ENCODE measurements around the gene ECI2. TPM values are rescaled to one million over a fixed set of nuclear protein-coding genes. Genes with fewer than 3 reads are reported as not detected.

Gene ECI2
- total RNA-seq, 4 donors from 2014 or later, result 44.9 to 76.2 (median 49.6) TPM

DNA sequence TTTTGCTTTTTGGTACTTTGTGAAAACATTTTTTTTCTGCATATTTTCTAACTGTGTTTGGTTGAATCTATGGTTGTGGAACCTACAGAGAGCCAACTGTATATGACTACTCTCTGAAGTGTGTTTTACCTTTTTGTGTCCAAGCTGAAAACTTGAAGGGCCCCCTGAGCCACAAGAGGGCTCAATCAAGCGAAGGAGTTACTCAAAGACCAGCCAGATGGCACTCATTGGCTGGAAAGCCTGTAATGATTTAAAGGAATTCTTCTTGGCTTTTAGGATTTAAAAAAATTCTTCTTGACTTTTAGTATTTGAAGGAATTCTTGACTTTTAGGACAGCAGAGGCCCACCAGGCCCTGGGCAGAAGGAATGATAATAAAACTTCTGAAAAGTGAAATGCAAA, 27.0 kb upstream of the ECI2 start:
- 69 to 72% methylated on average over 1 of the region's 1 CpG for WGBS, 2 donors
- H3K9me3 ChIP-seq, result no peaks in the 10 kb centered on the region
- no peak for TF ChIP-seq POLR2A (IDR thresholded peaks at IDR 0.05)
- TF ChIP-seq, protein P1, sequence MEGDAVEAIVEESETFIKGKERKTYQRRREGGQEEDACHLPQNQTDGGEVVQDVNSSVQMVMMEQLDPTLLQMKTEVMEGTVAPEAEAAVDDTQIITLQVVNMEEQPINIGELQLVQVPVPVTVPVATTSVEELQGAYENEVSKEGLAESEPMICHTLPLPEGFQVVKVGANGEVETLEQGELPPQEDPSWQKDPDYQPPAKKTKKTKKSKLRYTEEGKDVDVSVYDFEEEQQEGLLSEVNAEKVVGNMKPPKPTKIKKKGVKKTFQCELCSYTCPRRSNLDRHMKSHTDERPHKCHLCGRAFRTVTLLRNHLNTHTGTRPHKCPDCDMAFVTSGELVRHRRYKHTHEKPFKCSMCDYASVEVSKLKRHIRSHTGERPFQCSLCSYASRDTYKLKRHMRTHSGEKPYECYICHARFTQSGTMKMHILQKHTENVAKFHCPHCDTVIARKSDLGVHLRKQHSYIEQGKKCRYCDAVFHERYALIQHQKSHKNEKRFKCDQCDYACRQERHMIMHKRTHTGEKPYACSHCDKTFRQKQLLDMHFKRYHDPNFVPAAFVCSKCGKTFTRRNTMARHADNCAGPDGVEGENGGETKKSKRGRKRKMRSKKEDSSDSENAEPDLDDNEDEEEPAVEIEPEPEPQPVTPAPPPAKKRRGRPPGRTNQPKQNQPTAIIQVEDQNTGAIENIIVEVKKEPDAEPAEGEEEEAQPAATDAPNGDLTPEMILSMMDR (IDR thresholded peaks at IDR 0.05), result no peak
- TF ChIP-seq EP300 (IDR thresholded peaks at IDR 0.05), result no peak
- no peaks in the 10 kb centered on the region for H3K36me3 ChIP-seq
- no peak overlapping the region for H3K27ac ChIP-seq
- no peaks in the 10 kb centered on the region for H3K4me1 ChIP-seq
- DNase-seq (ENCODE audit: low spot score in 2 of 2), result no peak
- H3K27me3 ChIP-seq, result peaks cover 0 to 5% of the 10 kb centered on the region in 2 donors
- no peak overlapping the region for H3K4me3 ChIP-seq

DNA sequence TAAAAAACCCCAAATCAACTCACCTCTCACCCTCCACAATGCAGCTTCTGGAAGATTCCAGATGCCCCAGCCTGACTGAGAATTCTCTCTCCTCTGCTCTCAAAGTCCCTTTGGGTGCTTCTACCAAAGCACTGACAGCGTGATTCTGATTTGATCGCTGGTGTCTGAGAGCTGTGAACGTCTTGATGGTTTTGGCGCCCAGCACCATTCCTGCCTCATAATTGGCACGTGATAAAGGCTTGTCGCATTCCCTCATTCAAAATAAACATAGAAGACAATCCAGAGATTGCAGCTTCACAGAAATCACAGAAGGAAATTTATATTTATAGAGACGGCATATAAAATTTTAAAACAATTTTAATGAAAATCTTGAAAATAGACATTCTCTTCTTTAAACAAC, 24.1 kb upstream of the ECI2 start:
- Histone ChIP-seq H3K4me1 (peaks cover 0 to 4% (median 0%) of the 10 kb centered on the region in 4 donors), H3K27me3 (peaks cover 0 to 5% of the 10 kb centered on the region in 2 donors), H3K36me3 (no peaks in the 10 kb centered on the region), H3K27ac (no peak overlapping the region), H3K9me3 (no peaks in the 10 kb centered on the region), H3K4me3 (no peak overlapping the region)
- WGBS, 2 donors, result 79 to 85% methylated on average over 7 of the region's 7 CpGs
- DNase-seq (ENCODE audit: low spot score in 2 of 2), result no peak
- TF ChIP-seq, protein P1 (IDR thresholded peaks at IDR 0.05), result no peak
- TF ChIP-seq POLR2A (IDR thresholded peaks at IDR 0.05), result no peak
- TF ChIP-seq EP300 (IDR thresholded peaks at IDR 0.05), result no peak

DNA sequence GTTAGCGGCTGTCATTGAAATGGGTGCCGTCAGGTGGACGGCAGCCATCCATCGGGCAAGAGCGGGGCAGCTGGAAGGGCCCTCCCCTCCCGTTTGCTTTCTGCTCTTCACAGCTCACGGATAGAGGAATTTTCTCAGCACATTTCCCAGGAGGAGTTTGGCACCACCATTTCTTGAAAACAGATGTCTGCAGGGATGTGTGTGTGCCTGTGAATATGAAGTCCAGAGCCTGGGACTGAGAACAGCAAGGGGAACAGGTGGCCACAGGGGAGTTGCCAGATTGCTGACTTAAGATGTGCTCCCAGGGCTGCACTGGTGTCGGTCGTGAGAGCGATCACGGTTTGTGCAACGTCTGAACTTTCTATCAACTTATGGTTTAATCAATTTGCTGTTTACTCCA, 22.1 kb upstream of the ECI2 start:
- H3K4me1 ChIP-seq, result peaks cover 0 to 4% (median 0%) of the 10 kb centered on the region in 4 donors
- H3K36me3 ChIP-seq, result no peaks in the 10 kb centered on the region
- WGBS, 2 donors, result 71 to 72% methylated on average over 12 of the region's 12 CpGs
- no peaks in the 10 kb centered on the region for H3K9me3 ChIP-seq
- no peak overlapping the region for H3K27ac ChIP-seq
- DNase-seq (ENCODE audit: low spot score in 2 of 2), result no peak
- H3K27me3 ChIP-seq, result peaks cover 0 to 5% of the 10 kb centered on the region in 2 donors
- no peak overlapping the region for H3K4me3 ChIP-seq
- TF ChIP-seq, protein P1 (IDR thresholded peaks at IDR 0.05), result no peak
- no peak for TF ChIP-seq EP300 (IDR thresholded peaks at IDR 0.05)
- no peak for TF ChIP-seq POLR2A (IDR thresholded peaks at IDR 0.05)

DNA sequence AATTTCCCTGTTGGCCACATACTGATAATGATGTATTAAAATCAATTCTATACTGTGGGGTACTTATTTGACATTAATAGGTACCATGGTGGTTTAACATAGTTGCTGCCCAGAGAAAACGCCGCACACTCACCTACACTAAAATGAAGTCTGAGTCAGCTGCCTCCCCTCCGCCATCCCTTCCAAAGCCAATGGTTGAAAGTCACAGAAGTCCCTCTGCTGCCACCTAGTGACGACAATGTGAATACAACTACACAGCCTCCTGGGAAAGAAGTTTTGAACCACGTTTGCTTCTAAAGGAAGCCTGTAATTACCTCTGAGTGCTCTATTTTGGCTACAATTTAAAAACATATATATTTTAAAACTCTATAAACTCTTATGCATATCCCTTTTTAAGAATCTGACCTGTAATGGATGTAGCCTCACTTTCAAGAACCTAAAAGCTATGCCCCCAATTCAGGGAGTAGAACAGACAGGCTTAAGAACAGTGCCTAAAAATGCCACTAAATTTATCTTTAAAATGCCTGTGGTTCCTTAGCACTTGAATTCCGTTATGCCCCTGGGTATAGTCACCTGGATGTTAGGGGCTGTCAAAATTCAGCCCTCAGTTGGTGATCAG, 20.6 kb upstream of the ECI2 start:
- Histone ChIP-seq H3K4me1 (peaks cover 0 to 4% (median 0%) of the 10 kb centered on the region in 4 donors), H3K9me3 (no peaks in the 10 kb centered on the region), H3K27ac (no peak overlapping the region), H3K36me3 (no peaks in the 10 kb centered on the region), H3K27me3 (peaks cover 0 to 3% of the 10 kb centered on the region in 2 donors), H3K4me3 (no peak overlapping the region)
- TF ChIP-seq POLR2A (IDR thresholded peaks at IDR 0.05) (no peak), EP300 (IDR thresholded peaks at IDR 0.05) (peak in 1 of 2 donors; percentile 26)
- TF ChIP-seq, protein P1 (IDR thresholded peaks at IDR 0.05), result peak; percentile 75 to 89 (median 84)
- DNase-seq (ENCODE audit: low spot score in 2 of 2), result peak; percentile 59 to 94
- WGBS, 2 donors, result 0% methylated on average over 6 of the region's 6 CpGs

DNA sequence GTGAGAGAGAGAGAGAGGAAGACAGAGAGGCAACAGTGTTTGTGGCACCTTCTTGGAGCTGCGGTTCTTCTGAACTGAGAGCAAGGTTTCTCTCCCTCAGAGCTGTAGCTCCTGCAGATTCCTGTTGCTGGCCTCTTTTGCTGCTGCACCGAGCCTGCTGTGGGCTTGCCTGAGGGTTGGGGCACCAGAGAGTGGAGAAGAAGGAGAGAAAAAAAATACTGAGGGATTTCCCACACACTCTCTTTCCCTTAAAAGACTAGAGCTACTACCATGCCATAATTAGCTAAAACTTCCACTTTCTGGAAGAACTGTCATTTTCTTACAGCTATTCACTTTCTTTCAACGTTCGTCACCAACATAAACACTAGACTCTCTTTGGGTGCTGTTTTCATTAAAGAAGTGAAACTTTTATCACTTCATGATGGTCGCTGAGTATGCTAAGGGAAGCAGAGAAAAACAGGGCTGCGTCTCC, 18.2 kb upstream of the ECI2 start:
- TF ChIP-seq EP300 (IDR thresholded peaks at IDR 0.05) (no peak), POLR2A (IDR thresholded peaks at IDR 0.05) (no peak)
- TF ChIP-seq, protein P1 (IDR thresholded peaks at IDR 0.05), result no peak
- Histone ChIP-seq H3K27ac (no peak overlapping the region), H3K27me3 (no peaks in the 10 kb centered on the region), H3K36me3 (no peaks in the 10 kb centered on the region), H3K4me3 (no peak overlapping the region), H3K4me1 (peaks cover 0 to 4% (median 0%) of the 10 kb centered on the region in 4 donors), H3K9me3 (no peaks in the 10 kb centered on the region)
- 73 to 78% methylated on average over 6 of the region's 6 CpGs for WGBS, 2 donors
- DNase-seq (ENCODE audit: low spot score in 2 of 2), result no peak

All from tibial nerve (tissue), 4 donors.